ENCODE measurements around the gene PCDHA7. TPM values are rescaled to one million over a fixed set of nuclear protein-coding genes. Genes with fewer than 3 reads are reported as not detected.
"Not testable (repeated sequence)": the region's sequence is repeated elsewhere in the genome, so short reads cannot be mapped to it uniquely, and the experiment has no call there.

PCDHA7 gene
- total and polyA plus RNA-seq, 8 donors: 0.18 to 1.4 (median 0.92) TPM; not detected in 5

- H3K27ac ChIP-seq: no peak within 1 kb of the TSS
- H3K36me3 ChIP-seq: no peaks in the 10 kb centered on the region
- intact Hi-C loops (cut with DNase I; ENCODE audit: low total_unique reads): no loop called here
- peaks cover 9 to 92% (median 71%) of the 10 kb centered on the region in 4 donors for H3K9me3 ChIP-seq
- H3K27me3 ChIP-seq: peaks cover 0 to 35% (median 11%) of the 10 kb centered on the region in 3 donors
- TF ChIP-seq CTCF (IDR thresholded peaks at IDR 0.05): no peak
- TF ChIP-seq POLR2AphosphoS5 (IDR thresholded peaks at IDR 0.05): no peak
- DNase-seq: no peak
- no peaks in the 10 kb centered on the region for H3K4me1 ChIP-seq
- H3K4me3 ChIP-seq: peak within 1 kb of the TSS in 1 of 4 donors; percentile 6
- 18 to 33% (median 20%) methylated on average over 10 to 27 of the region's 27 CpGs for WGBS, 5 donors
Observed at GRCh38 chr5:140794595-140795258, 39.3 kb upstream of the PCDHA7 start, which contains the start of gene PCDHA2. Gene PCDHA2, plus strand, starts transcription at chr5:140794852.

- DNase-seq: no peak
- no peaks in the 10 kb centered on the region for H3K36me3 ChIP-seq
- intact Hi-C loops (cut with DNase I; ENCODE audit: low total_unique reads): no loop called here
- H3K4me1 ChIP-seq: no peaks in the 10 kb centered on the region
- TF ChIP-seq EP300 (IDR thresholded peaks at IDR 0.05): no peak
- H3K27me3 ChIP-seq: peaks cover 0 to 36% (median 11%) of the 10 kb centered on the region in 3 donors
- H3K27ac ChIP-seq: no peak overlapping the region
- peak overlapping the region in 1 of 4 donors; percentile 6 for H3K4me3 ChIP-seq
- H3K9me3 ChIP-seq: peaks cover 9 to 91% (median 68%) of the 10 kb centered on the region in 4 donors
- WGBS, 5 donors: 20 to 30% (median 23%) methylated on average over 14 to 15 of the region's 15 CpGs
Observed at GRCh38 chr5:140795259-140795641, 38.8 kb upstream of the PCDHA7 start.

GRCh38 chr5:140796072-140796717 is 37.9 kb upstream of the PCDHA7 start:
- DNase-seq; H3K27ac ChIP-seq; H3K4me1 ChIP-seq; intact Hi-C loops (cut with DNase I; ENCODE audit: low total_unique reads); H3K36me3 ChIP-seq; H3K4me3 ChIP-seq: not testable (repeated sequence)
- Histone ChIP-seq H3K9me3 (peaks cover 11 to 89% (median 69%) of the 10 kb centered on the region in 4 donors), H3K27me3 (peaks cover 0 to 41% (median 11%) of the 10 kb centered on the region in 3 donors)
- 52 to 73% (median 55%) methylated on average over 35 to 72 of the region's 72 CpGs for WGBS, 5 donors

- H3K4me1 ChIP-seq: no peaks in the 10 kb centered on the region
- H3K36me3 ChIP-seq: no peaks in the 10 kb centered on the region
Observed at GRCh38 chr5:140796718-140797095, 37.4 kb upstream of the PCDHA7 start.

More at GRCh38 chr5:140796718-140797095, 37.4 kb upstream of the PCDHA7 start:
- WGBS, 5 donors: 53 to 79% (median 62%) methylated on average over 23 to 39 of the region's 39 CpGs
- DNase-seq: no peak
- Histone ChIP-seq H3K27me3 (peaks cover 0 to 46% (median 11%) of the 10 kb centered on the region in 3 donors), H3K4me3 (no peak overlapping the region), H3K27ac (no peak overlapping the region), H3K9me3 (peaks cover 16 to 89% (median 69%) of the 10 kb centered on the region in 4 donors)
- TF ChIP-seq CTCF (IDR thresholded peaks at IDR 0.05): no peak
- TF ChIP-seq POLR2AphosphoS5 (IDR thresholded peaks at IDR 0.05): no peak
- no peak for TF ChIP-seq POLR2A (IDR thresholded peaks at IDR 0.05)
- TF ChIP-seq EP300 (IDR thresholded peaks at IDR 0.05): no peak
- intact Hi-C loops (cut with DNase I; ENCODE audit: low total_unique reads): no loop called here
